ENCODE results near the gene CCDC146.
"Not testable (repeated sequence)": the region's sequence is repeated elsewhere in the genome, so short reads cannot be mapped to it uniquely, and the experiment has no call there.

CCDC146 gene

GRCh38 chr7:77244222-77244934, 122.0 kb downstream of the CCDC146 start:
- no peak for DNase-seq (ENCODE audit: low read depth)

- DNase-seq (ENCODE audit: low read depth) = no peak
These were observed 122.8 kb downstream of the CCDC146 start for GRCh38 chr7:77245015-77245755.

DNA sequence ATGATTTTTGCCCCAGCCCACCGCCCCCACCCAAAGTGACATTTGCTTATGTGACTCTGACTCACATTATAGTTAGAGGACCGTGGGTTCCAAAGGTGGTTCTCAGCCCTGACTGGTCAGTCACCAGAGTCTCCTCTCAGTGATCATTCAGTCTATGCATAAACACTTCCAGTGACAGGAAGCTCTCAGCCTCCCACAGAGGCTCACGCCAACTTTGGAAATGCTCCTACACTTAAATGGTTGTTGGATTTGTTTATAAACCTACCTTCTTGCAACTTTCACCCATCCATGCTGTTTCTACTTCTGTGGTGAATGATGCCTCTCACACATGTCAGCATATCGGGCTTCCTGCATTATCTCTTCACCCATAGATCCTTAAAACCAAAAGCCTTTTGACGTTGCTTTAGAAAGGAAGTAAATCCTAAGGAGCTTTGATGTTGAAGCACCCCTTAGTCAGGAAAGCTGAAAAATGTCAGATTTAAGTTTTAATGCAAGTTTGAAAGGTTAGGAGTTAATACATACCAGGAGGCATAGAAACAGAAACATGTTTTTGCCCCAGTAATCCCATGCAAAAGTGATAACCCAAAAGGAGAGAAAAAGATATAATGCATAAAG, 123.7 kb downstream of the CCDC146 start:
- no peak for DNase-seq (ENCODE audit: low read depth)

GRCh38 chr7:77247206-77247850, 124.9 kb downstream of the CCDC146 start:
- peak; percentile 50 for DNase-seq (ENCODE audit: low read depth)

GRCh38 chr7:77248154-77248553, 125.7 kb downstream of the CCDC146 start:
- no peak for DNase-seq (ENCODE audit: low read depth)

DNA sequence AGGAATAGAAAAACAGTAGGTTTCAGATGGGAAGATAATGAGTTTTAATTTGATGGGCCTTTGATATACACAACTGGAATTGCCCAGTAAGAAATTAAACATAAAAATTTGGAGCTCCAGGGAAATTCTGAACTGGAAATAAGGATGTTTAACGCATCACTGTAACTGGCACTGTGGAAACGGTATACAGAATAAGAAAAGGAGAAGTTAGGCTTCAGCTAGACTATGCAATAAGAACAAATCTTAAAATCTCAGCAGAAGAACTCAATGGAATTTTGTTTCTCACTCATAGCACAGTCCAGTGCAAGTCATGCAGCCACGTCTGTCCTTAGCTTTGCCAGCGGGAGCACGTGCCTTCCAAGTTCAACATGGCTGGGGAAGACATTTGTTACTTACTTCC, 130.1 kb downstream of the CCDC146 start:
- no peak for DNase-seq (ENCODE audit: low read depth)

- DNase-seq (ENCODE audit: low read depth) = no peak
These were observed 130.7 kb downstream of the CCDC146 start for GRCh38 chr7:77253151-77253550.

DNA sequence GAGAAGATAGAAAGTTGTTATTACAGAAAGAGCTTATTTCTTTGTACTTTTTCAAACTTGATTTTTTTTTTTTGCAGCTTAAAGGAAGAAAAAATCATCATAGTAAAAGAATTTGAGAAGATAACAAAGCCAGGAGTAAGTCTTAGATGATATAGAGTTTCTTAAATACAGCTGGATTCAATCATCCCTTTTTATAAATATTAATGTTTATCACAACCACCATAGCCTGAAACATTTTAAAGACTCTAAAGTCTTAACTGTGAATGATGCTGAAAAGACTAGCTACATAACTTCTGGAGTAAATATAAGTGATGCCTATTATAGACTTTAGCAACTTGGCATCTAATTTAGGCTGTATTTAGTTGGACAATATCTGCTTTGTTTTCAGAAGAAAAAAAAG, 132.0 kb downstream of the CCDC146 start:
- no peak for DNase-seq (ENCODE audit: low read depth)

GRCh38 chr7:77254915-77255314, 132.5 kb downstream of the CCDC146 start:
- DNase-seq (ENCODE audit: low read depth) = no peak

GRCh38 chr7:77258014-77258413, 135.6 kb downstream of the CCDC146 start:
- DNase-seq (ENCODE audit: low read depth) = no peak

- DNase-seq (ENCODE audit: low read depth) = no peak
These were observed 136.2 kb downstream of the CCDC146 start for GRCh38 chr7:77258593-77258992.

DNA sequence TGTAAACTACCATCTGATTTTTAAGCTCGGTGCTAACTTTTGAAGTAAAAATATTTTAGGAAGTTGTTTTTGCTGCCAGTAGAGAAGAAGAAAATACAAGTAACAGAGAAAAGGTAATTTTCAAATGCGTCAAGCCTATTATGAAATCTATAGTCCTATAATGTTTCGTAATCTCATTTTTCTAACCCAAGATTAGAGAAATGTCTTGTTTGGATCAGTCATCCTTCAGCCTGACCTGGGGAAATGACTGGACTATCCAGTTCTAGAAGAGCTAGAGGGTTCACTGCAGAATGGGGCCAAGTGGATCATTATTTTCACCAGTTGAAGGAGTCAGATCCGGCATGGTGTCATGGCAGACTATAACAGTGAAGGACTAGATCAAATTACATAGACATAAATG, 139.9 kb downstream of the CCDC146 start:
- no peak for DNase-seq (ENCODE audit: low read depth)

DNA sequence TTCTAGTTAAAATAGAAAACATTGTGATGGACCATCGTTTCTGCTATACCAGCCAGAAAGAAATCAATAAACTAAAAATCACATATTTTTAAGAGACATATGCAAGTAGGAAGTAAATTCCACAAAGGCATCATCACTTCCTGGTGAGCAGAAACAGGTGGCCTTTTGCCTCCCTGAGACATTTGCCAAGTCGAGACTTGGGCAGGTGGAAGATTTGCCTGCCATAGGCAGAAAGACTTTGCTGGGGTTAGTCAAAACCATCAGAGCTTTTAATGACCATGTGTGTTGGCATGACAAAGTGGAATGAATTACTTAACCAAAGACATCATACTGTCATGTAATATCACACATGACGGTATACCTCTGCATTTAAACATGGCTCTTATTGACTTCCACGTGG, 143.3 kb downstream of the CCDC146 start:
- no peak for DNase-seq (ENCODE audit: low read depth)

DNA sequence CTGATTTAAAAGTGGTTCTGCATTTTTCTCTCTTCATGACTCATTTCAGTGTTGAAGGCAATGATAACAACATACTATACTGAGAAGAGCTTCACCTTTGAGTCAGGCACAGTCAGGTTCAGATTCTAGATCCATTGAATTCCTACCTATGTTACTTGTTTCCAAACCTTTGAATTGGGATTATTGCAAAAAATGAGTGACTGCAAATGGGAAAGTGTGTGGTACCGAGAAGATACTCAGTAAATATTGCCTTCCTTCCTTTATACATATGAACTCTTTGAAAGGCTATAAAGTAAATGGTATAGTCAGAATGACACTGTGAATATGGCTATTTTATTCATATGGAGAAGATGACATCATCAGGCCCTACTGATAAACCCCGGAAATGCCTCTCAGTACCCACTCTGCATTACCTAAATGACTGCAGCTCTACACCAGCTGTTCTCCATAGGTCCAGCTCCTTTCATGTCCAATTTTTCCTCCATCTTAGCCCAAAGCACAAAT, 143.9 kb downstream of the CCDC146 start:
- no peak for DNase-seq (ENCODE audit: low read depth)

DNA sequence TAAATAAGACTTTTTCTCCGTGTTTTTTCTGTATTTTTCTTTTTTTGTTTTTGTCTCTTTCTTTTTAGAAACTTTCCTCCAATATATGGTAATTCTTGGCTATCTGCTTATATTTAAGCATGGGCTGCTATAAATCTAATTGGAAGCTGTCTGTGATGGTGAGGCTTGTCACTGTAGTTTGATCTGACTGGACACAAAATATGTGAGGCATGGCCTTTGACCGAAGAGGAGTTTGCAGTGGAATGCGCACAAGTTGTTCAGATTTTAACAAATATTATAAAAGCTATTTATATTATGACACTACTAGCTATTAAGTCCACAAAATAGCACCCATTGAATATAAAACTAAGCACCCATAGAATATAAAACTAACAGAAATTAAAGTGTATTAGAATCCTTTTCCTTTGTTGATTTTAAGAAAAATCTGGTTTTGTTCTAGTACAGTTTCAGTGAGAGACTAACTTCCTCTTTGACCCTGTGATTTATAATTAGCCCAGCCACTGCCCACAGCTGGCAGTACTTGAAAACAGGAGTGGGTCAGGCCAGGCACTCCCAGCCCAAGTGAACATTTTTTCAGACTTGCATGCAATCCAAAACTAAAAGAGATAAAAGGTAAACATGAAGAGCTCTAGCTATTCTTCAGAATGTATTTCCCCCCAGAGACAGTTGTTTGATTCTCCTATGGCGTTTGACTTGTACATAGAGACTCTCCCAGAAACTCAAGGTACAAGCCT, 147.1 kb downstream of the CCDC146 start:
- DNase-seq (ENCODE audit: low read depth) = no peak

DNA sequence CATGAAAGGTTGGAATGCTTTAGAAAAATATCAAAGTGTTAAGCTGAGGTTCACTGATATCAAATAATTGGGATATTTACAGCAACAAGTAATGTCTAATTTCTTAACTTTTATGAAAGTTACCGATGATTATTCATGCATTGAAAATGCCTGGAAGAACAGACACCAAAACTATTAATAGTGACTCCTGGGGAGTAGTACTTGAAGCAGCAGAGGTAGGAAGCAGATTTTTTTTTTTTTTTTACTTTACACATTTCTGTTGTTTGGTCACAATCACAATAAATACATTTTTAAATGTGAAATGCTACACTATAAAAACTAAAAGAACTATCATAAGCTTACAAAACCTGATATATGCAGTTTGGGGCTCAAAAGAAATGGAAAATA, 147.7 kb downstream of the CCDC146 start:
- DNase-seq (ENCODE audit: low read depth) = no peak

GRCh38 chr7:77271766-77272165, 149.4 kb downstream of the CCDC146 start:
- no peak for DNase-seq (ENCODE audit: low read depth)

GRCh38 chr7:77275663-77276062, 153.2 kb downstream of the CCDC146 start:
- not testable (repeated sequence) for DNase-seq (ENCODE audit: low read depth)

DNA sequence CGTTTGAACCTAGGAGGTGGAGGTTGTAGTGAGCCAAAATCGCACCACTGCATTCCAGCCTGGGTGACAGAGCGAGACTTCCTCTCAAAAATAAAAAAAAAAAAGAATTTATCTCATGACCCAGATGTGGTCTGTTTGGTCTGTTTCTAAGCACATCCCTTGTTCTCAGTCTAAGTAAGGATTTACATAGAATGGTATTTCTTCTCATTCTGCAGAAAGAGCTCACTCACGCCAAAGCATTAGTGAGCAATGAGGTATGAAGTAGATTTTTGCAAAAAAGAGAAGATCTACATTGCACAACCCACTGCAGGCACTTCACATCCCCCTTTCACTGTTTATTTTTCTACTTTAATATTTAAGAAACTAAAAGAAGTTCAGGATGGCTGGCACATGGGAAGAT, 153.7 kb downstream of the CCDC146 start:
- no peak for DNase-seq (ENCODE audit: low read depth)

DNA sequence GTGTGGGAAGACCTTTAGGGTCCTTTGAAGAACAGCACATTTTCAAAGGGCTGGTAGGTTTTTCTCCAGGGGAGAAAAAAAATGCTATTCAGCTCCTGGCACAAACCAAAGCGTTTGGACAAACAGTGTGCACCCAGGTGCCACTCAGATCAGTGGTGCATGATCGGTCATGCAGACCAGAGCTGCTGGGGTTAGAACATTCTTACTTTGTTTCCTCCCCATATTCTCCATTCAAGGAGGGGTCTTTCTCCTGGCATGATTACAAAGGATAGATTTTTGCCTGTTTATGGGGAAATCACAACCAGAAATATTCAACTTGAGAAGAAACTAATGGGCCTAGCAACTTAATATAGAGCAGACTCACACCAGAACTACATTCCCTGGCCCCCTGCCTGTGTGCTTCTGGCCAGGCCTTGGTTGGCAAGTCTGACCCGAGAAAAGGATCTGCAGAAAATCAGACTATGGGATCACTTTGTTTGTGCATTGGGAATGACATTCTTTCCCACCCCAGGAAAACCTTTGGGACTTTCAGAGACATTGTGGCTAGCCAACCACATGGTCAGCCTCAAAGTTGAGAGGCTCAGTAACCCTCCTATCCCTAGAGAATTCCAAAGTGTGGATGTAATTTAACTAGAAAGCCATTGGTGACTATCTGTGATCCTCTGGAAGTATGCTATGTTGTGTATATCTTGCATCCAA, 159.5 kb downstream of the CCDC146 start:
- DNase-seq (ENCODE audit: low read depth) = no peak

- DNase-seq (ENCODE audit: low read depth) = no peak
These were observed 160.5 kb downstream of the CCDC146 start for GRCh38 chr7:77282897-77283296.

All from stromal cell of bone marrow (primary cell).